ENCODE measurements around the gene TTC39A.

GRCh38 chr1:51255331-51255730, 75.0 kb downstream of the TTC39A start:
- TF ChIP-seq, protein P1, sequence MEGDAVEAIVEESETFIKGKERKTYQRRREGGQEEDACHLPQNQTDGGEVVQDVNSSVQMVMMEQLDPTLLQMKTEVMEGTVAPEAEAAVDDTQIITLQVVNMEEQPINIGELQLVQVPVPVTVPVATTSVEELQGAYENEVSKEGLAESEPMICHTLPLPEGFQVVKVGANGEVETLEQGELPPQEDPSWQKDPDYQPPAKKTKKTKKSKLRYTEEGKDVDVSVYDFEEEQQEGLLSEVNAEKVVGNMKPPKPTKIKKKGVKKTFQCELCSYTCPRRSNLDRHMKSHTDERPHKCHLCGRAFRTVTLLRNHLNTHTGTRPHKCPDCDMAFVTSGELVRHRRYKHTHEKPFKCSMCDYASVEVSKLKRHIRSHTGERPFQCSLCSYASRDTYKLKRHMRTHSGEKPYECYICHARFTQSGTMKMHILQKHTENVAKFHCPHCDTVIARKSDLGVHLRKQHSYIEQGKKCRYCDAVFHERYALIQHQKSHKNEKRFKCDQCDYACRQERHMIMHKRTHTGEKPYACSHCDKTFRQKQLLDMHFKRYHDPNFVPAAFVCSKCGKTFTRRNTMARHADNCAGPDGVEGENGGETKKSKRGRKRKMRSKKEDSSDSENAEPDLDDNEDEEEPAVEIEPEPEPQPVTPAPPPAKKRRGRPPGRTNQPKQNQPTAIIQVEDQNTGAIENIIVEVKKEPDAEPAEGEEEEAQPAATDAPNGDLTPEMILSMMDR (IDR thresholded peaks at IDR 0.05 in 2 of 3, conservative IDR thresholded peaks at IDR 0.05 in 1 of 3; ENCODE audit: borderline replicate concordance in 1 of 3, insufficient read depth in 1 of 3, low read depth in 2 of 3, low read length in 2 of 3), result no peak
- no peak for TF ChIP-seq EGR1 (IDR thresholded peaks at IDR 0.05; ENCODE audit: low read depth)
- TF ChIP-seq JUND (IDR thresholded peaks at IDR 0.05), result no peak
- no peak for TF ChIP-seq POLR2A (IDR thresholded peaks at IDR 0.05; ENCODE audit: borderline replicate concordance, extremely low read depth, insufficient read depth, insufficient read length)
- no peak for TF ChIP-seq SP1 (IDR thresholded peaks at IDR 0.05; ENCODE audit: low read depth)
- TF ChIP-seq EZH2 (IDR thresholded peaks at IDR 0.05), result no peak
